Measurements from ENCODE around the gene PLD1.
"Not testable (repeated sequence)": the region's sequence is repeated elsewhere in the genome, so short reads cannot be mapped to it uniquely, and the experiment has no call there.

The PLD1 gene, protein sequence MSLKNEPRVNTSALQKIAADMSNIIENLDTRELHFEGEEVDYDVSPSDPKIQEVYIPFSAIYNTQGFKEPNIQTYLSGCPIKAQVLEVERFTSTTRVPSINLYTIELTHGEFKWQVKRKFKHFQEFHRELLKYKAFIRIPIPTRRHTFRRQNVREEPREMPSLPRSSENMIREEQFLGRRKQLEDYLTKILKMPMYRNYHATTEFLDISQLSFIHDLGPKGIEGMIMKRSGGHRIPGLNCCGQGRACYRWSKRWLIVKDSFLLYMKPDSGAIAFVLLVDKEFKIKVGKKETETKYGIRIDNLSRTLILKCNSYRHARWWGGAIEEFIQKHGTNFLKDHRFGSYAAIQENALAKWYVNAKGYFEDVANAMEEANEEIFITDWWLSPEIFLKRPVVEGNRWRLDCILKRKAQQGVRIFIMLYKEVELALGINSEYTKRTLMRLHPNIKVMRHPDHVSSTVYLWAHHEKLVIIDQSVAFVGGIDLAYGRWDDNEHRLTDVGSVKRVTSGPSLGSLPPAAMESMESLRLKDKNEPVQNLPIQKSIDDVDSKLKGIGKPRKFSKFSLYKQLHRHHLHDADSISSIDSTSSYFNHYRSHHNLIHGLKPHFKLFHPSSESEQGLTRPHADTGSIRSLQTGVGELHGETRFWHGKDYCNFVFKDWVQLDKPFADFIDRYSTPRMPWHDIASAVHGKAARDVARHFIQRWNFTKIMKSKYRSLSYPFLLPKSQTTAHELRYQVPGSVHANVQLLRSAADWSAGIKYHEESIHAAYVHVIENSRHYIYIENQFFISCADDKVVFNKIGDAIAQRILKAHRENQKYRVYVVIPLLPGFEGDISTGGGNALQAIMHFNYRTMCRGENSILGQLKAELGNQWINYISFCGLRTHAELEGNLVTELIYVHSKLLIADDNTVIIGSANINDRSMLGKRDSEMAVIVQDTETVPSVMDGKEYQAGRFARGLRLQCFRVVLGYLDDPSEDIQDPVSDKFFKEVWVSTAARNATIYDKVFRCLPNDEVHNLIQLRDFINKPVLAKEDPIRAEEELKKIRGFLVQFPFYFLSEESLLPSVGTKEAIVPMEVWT

DNA sequence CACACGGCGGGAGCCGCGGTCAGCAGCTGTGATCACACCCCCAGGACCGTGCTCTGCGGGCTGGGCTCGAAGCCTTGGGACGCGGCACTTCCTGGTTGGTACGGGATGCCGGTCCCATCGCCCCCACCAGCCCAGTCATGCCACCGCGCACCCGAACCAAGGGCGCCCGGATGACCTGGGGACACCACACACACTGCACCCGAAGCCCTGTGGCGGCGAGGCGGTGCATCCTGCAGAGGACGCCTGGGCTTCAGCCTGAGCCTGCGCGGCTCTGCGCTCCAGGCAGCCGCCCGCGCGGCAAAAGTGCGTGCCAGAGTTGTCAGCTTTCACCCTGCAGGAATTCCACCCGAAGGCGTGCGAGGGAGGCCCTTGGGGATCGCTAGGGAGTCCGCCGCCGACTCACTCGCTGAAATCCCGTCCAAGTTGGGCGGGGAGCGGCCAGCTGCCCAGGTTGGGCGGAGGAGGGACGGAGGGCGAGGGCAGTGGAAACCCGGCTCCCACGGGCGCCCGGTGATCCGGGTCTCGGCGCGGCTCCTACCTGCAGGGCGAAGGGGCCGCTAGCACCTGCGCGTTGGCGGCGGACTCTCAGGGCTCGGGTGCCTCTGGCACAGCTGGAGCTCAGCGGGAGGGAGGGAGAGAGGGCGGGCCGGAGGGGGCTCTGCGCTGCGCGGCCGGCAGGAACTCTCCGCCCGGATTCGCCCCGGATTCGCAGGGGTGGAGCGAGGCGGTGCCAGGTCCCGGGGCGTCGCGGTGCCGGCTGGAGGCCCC lies at the start of gene PLD1:
PLD1 (minus strand) TSS at position 623 of the 768 bp plus-strand sequence. CDS start 72,432 bp downstream, outside the sequence.
- DNase-seq: peak; percentile 74

DNA sequence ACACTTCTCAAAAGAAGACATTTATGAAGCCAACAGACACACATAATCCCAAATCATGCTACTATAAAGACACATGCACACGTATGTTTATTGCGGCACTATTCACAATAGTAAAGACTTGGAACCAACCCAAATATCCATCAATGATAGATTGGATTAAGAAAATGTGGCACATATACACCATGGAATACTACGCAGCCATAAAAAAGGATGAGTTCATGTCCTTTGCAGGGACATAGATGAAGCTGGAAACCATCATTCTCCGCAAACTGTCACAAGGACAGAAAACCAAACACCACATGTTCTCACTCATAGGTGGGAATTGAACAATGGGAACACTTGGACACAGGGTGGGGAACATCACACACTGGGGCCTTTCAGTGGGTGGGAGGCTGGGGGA lies 48.5 kb upstream of the PLD1 start:
- DNase-seq: not testable (repeated sequence)

DNA sequence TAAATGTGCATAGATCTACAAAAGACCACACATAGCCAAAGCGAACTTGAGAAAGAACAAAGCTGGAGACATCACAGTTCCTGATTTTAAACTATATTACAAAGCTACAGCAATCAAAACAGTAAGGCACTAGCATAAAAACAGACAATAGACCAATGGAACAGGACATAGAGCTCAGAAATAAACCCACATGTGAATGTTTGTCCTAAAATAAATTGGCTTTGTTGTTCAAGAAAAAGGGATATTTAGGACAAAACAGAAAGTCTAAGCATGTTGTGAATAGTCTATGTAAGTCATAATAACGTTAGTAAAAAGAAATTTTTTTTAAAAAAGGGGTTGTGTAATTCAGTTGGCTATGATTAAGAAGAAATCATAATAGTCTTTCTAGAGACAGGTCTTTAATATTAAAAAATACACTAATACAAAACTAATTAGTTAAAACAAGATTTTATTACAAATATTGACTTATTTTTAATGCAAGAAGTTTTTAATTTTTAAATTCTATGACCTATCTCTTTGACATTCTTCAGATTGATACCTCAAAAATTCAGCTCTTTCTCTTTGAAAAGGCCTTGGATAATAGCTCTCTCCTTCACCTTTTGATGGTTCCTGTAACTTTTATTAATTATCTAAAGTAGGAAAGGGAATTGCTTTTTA lies 44.5 kb upstream of the PLD1 start:
- DNase-seq: no peak

DNA sequence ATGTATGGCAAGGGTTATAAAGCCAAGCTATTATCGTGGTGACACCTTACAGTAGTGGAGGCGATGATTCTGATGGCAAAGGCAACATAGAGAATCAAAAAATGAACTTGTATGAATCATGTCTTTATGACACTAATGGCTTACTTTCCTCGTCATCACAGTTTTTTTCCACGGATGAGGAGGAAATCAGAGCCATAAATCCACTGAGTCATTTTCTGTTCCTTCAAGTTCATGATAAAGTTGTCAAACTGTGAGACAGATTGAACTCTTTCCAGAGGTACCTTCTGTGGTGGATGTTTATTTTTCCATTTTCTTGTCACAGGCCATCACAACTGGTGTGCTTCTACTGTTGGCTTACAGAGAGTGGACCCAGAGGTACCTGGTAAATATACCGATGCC lies 41.4 kb upstream of the PLD1 start:
- DNase-seq: no peak

- no peak for DNase-seq
Measured at GRCh38 chr3:171850960-171851659, 40.8 kb upstream of the PLD1 start.

- DNase-seq: no peak
Measured at GRCh38 chr3:171850320-171850959, 40.2 kb upstream of the PLD1 start.

- no peak for DNase-seq
Measured at GRCh38 chr3:171849617-171850319, 39.5 kb upstream of the PLD1 start.

DNA sequence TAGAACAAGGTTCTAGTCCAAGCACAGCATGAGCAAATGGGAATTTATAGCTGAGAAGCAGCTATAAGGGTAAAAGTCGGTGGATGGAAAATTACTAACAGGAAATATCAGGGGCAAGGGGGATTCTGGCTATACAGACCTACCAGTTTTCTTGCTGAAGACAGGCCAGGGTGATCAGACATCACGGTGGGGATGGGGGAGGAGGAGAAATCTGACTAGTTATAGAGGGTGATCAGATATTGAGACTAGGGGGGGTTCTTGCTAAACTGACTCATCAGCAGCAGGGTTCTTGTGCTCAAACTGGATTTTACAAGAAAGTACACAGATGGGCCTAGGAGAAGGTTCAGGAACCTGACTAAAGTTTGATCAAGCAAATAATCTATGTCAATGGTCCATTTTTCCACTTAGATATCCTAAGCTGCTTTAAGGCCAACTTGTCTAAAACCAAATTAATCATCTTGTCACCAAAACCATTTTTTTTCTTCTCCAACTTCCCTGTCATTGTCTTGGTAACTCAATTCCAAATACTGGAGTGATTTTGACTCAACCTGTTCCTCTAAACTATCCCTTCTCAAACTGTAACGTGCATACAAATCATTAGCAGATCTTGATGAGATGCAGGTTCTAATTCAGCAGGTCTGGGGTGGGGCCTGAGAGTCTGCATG lies 37.4 kb upstream of the PLD1 start:
- no peak for DNase-seq

DNA sequence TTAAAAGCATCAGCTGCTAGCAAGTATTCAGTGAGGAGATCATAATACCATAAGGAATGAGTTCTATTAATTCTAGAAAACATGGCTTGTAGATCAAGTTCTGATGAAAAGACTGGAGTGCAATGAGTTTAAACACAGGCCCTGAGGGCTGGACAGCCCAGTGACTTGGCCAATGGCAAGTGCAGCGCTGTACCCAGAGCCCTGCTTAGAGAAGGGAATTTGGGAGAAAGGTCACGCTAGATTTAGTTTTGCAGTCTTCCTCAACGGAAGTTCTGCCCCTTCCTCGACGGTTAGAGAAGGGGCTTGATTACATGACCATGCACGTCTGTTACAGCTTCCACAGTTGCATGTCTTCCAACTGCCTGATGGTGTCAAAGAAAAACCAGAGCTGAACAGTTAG lies 36.9 kb upstream of the PLD1 start:
- DNase-seq: no peak

DNA sequence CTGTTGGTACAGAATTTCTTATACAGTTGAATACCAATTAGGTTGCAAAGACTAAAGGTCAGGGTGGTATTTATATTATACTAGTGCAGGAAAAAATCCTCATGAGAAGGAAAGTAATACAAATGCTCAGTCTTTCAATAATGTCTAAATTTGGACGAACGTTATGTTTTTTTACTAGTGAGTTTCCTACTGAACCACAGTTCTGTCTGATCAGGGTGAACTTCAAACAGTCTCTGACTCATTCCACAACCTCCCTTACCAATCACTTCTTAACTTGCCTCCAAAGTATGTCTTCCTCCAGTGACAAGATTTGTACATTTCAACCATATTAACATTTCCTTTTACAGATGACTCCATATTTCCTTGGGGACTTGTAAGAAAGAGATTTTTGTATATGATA lies 36.3 kb upstream of the PLD1 start:
- DNase-seq: no peak

- DNase-seq: no peak
Measured at GRCh38 chr3:171845481-171846284, 35.4 kb upstream of the PLD1 start.

GRCh38 chr3:171844873-171845272 lies 34.6 kb upstream of the PLD1 start:
- no peak for DNase-seq

DNA sequence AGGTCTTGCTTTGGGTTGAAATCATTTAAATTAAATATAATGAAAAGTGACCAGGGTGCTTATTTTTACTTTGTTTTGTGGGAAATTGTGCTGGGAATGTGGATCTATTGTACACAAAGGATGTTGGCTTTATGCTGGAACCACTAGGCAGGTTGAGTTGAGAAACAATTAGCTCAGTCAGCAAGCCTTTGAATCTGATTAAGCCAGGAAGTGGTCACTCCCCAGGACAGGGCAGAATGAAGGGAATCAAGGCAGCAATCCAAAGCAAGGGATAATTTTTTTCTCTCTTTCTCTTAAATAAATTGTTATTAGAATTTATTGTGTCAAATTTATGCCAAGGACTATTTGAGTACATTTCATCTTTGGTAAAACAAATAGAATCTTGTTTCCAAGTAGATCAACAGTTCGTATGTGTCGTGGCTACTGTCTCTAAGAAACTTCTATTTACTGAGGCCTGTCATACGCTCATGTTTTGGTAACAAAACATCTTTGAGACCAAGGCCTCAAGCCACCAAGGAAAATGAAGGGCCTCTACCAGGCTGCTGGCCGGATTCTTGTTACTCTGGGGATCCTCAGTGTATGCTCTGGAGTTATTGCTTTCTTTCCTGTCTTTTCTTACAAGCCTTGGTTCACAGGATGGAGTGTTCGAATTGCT lies 32.7 kb upstream of the PLD1 start, which contains the start of gene TMEM212:
TMEM212 (plus strand) TSS at position 486 of the 655 bp plus-strand sequence; CDS start at position 521, 35 bp downstream.
- DNase-seq: no peak

DNA sequence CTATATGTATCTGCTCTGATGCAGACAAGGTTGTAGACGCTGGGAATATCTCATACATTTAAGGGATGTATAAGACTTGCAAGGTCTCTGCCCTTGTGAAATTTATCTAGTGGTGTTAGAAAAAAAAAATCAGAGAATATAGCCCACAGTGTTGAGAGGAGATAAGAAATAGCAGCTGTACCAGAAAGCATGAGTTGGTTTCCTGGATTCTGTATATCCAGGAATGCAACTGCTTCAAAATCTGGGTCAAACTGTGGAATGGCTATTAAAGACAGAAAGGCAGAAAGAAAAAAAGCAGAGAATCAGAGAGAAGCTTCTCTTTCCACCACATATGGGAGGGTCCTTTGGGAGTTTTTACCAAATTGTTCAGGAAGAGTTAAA lies 31.3 kb upstream of the PLD1 start:
- DNase-seq: no peak

DNA sequence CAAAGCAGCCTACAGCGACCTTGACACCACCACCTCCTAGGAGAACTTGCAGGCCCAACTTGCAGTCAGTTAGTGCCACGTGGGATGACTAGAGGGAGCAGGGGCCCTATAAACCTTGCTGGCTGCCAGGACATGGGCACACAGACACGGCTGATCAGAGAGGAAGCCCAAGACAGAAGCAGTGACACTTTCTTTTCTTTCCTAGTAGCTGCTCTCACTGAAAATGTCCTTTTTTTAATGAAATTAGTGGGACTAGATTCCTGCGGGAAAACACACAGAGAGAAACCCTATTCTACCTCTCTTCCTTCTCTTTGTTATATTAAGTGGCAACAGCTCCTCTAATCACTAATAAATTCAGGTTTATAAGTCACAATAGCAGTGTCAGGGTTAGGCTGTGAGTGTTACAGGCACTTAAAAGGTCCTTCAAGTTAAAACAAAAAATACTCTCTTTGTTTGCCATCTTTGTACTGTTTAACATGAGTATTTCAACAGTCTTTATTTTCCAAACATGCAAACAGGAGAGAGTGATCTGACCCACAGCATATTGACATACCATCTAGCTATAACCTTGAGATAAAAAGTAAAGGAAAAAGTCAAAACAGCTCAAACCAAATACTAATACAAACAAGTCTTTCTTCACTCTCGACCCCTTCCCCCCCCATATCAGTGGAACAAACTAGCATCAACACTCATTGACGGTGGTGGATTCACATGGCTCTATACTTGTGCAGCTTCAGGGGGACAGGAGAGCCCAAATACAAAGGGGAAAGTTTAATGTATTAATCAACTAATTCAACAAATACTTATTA lies 30.7 kb upstream of the PLD1 start:
- no peak for DNase-seq

DNA sequence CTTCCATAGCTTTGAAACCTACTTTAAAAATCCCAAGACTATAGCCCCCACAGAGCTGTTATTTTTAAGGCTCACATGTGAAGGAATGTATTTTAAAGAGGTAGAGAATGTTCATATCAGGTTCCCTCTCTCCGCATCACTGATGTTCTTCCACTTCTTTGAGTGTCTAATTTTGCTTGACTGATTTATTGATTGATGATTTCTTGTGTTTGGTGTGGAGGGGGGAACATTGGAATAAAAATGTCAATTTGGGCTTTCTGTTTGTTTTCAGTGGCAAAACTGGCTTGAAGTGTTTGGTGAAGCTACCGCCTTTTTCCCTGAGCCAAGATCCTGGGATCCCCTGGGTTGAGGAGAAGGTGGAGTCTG lies 30.1 kb upstream of the PLD1 start:
- no peak for DNase-seq

- no peak for DNase-seq
Measured at GRCh38 chr3:171839270-171839669, 29.0 kb upstream of the PLD1 start.
